ENCODE results near the gene MRGPRF.

GRCh38 chr11:69024509-69024908 lies 11.5 kb upstream of the MRGPRF start:
- TF ChIP-seq CTCF (IDR thresholded peaks at IDR 0.05; ENCODE audit: low read length) = no peak
- no peak for TF ChIP-seq EZH2 (optimal IDR thresholded peaks at IDR 0.05; ENCODE audit: low read depth, low read length)
- no peak for TF ChIP-seq EZH2phosphoT487 (IDR thresholded peaks at IDR 0.05; ENCODE audit: low read length)

All from MM.1S (cell line).